Suprapubic skin (tissue), 4 donors: Measurements from ENCODE around the gene UBAP1L.

ENCODE experiments used
- CTCF ChIP-seq, 2 donors: fragments of 200-600 bp in 1 of 2; fragments of 450-650 bp in 1 of 2; sonication (generic) in 1 of 2; IDR thresholded peaks; one replicate each; pipeline ENCODE4 v1.5.1; 2016 to 2019; ENCODE audit warnings: antibody characterized with exemption in 2 of 2, mild to moderate bottlenecking in 1 of 2, moderate library complexity in 1 of 2
- EP300 ChIP-seq: sonication (generic); formaldehyde crosslinking; IDR thresholded peaks from one replicate; pipeline ENCODE4 v1.6.1; 2017; ENCODE audit warnings: antibody characterized with exemption
- POLR2A ChIP-seq, 2 donors: fragments of 450-650 bp; IDR thresholded peaks; one replicate each; pipeline ENCODE4 v1.6.1; 2017; ENCODE audit warnings: antibody characterized with exemption in 2 of 2, mild to moderate bottlenecking in 2 of 2, moderate library complexity in 2 of 2
- POLR2AphosphoS5 ChIP-seq, 3 donors: sonication (generic); formaldehyde crosslinking; IDR thresholded peaks; one replicate each; pipeline ENCODE4 v1.6.1; 2017; ENCODE audit warnings: antibody characterized with exemption in 3 of 3

- TF ChIP-seq POLR2AphosphoS5 (IDR thresholded peaks at IDR 0.05): no peak
- TF ChIP-seq EP300: no peak
- TF ChIP-seq CTCF (IDR thresholded peaks at IDR 0.05): no peak
- no peak for TF ChIP-seq POLR2A (IDR thresholded peaks at IDR 0.05)
Observed at GRCh38 chr15:65086680-65087111, 28.3 kb downstream of the UBAP1L start.
